ENCODE results near the gene ZNF385B.

ZNF385B gene

DNA sequence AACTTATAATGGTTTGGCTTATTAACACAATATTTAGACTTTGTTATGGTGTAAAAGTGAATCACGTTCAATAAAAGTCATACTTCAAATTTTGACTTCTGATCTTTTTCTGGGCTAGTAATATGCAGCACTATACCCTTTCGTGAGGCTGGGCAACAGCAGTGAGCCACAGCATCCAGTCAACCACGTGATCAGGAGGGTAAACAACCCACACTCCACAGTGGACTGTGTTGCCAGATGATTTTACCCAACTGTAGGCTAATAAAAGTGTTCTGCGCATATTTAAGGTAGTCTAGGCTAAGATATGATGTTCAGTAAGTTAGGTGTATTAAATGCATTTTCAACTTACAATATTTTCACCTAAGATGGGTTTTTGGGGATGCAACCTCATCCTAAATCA lies 148.6 kb downstream of the ZNF385B start:
- TF ChIP-seq, protein P1, sequence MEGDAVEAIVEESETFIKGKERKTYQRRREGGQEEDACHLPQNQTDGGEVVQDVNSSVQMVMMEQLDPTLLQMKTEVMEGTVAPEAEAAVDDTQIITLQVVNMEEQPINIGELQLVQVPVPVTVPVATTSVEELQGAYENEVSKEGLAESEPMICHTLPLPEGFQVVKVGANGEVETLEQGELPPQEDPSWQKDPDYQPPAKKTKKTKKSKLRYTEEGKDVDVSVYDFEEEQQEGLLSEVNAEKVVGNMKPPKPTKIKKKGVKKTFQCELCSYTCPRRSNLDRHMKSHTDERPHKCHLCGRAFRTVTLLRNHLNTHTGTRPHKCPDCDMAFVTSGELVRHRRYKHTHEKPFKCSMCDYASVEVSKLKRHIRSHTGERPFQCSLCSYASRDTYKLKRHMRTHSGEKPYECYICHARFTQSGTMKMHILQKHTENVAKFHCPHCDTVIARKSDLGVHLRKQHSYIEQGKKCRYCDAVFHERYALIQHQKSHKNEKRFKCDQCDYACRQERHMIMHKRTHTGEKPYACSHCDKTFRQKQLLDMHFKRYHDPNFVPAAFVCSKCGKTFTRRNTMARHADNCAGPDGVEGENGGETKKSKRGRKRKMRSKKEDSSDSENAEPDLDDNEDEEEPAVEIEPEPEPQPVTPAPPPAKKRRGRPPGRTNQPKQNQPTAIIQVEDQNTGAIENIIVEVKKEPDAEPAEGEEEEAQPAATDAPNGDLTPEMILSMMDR (IDR thresholded peaks at IDR 0.05; ENCODE audit: unreplicated experiment in 3 of 3) = no peak
- no peaks in the 10 kb centered on the region for H3K36me3 Mint-ChIP-seq (ENCODE audit: low read depth)
- H3K4me3 Mint-ChIP-seq = no peak overlapping the region
- no peaks in the 10 kb centered on the region for H3K27me3 Mint-ChIP-seq (ENCODE audit: low read depth)
- no peak overlapping the region for H3K27ac Mint-ChIP-seq
- peaks cover 4% of the 10 kb centered on the region for H3K4me1 Mint-ChIP-seq
- H3K9me3 Mint-ChIP-seq = no peaks in the 10 kb centered on the region

DNA sequence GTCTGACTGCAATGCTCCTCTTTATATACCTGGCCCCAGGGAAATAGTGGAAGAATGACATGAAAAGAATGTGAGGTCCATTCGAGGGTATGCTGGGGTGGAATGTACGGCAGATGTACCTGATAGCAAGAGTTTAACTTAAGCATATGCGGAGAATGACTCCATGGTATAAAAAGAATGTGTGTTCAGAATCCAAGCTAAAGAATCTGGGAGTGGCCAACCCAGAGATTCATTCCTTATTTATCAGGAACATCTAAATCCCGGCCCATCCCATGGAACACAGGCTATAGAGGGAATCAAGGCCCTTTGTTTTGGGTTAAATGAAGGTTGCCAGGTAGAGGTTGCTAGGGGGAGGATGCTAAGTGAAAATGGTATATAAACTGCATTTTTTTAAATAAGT lies 150.0 kb downstream of the ZNF385B start:
- no peaks in the 10 kb centered on the region for H3K9me3 Mint-ChIP-seq
- no peaks in the 10 kb centered on the region for H3K36me3 Mint-ChIP-seq (ENCODE audit: low read depth)
- TF ChIP-seq, protein P1 (IDR thresholded peaks at IDR 0.05; ENCODE audit: unreplicated experiment in 3 of 3) = no peak
- no peak overlapping the region for H3K27ac Mint-ChIP-seq
- H3K4me3 Mint-ChIP-seq = no peak overlapping the region
- H3K4me1 Mint-ChIP-seq = peaks cover 4% of the 10 kb centered on the region
- H3K27me3 Mint-ChIP-seq (ENCODE audit: low read depth) = no peaks in the 10 kb centered on the region

DNA sequence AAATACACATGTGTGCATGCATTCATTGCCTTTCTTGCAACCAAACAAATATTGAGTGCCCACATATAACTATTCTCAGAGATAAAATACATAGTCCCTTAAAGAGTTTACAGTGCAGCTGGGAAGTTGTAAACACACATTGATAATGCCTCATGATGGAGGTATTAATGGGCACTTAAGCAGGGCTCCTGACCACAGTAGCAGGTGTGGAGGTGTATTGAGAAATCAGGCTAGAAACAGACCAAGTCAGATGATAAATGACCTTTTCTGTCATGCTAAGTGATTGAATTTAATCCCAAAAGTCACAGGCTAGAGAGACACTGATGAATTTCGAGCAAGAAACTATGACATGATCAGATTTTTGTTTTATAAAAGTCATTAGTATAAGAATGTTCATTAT lies 157.7 kb downstream of the ZNF385B start:
- no peaks in the 10 kb centered on the region for H3K36me3 Mint-ChIP-seq (ENCODE audit: low read depth)
- H3K9me3 Mint-ChIP-seq = no peaks in the 10 kb centered on the region
- TF ChIP-seq, protein P1 (IDR thresholded peaks at IDR 0.05; ENCODE audit: unreplicated experiment in 3 of 3) = no peak
- H3K4me3 Mint-ChIP-seq = no peak overlapping the region
- H3K4me1 Mint-ChIP-seq = no peaks in the 10 kb centered on the region
- H3K27ac Mint-ChIP-seq = no peak overlapping the region
- H3K27me3 Mint-ChIP-seq (ENCODE audit: low read depth) = no peaks in the 10 kb centered on the region

DNA sequence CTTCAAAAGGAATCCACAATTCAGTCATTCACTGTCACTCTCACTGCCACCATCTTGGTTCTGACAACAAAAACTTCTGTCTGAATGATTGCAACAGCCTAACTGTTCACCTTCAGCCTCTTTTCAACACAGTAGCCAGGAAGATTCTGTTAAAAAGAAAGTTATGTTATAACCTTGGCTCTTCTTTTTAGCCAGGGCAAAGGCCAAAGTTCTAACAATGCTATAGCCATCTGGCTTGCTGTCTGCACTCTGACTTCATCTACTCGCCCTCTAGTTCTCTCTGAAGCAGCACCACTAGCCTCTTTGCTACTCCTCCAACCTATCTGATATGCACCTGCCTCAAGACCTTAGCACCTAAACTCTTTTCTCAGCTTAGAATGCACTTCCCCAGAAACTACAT lies 158.5 kb downstream of the ZNF385B start:
- H3K27ac Mint-ChIP-seq = no peak overlapping the region
- H3K27me3 Mint-ChIP-seq (ENCODE audit: low read depth) = no peaks in the 10 kb centered on the region
- TF ChIP-seq, protein P1 (IDR thresholded peaks at IDR 0.05; ENCODE audit: unreplicated experiment in 3 of 3) = no peak

DNA sequence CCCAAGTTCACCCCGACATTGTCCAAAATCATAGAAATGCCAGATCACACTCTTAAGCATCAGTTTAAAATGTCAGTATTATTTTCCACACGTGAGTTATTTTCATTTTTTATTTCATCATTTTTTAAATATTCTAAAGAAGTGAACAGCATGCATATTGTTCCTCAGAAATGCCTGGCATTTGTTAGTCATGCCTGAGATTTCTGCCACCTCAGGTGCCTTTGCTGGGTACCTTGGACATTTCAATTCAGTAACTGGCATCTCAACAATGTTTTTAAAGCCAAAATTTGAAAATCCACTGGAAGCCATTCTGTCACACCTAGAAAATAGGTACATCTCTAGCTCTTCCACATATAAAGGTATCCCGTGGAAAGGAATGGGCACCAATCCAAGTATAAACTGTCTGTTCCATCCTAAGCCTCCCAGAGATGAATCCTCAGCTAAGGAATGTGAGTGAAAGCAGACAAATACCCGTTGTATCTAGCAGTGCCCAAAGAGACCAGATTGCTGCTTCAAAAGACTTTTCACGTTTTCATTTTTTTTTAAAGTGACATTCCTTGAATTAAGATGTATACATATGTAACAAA lies 159.8 kb downstream of the ZNF385B start:
- Mint-ChIP-seq H3K27ac (no peak overlapping the region), H3K4me1 (no peaks in the 10 kb centered on the region), H3K9me3 (no peaks in the 10 kb centered on the region), H3K27me3 (ENCODE audit: low read depth) (no peaks in the 10 kb centered on the region), H3K36me3 (ENCODE audit: low read depth) (no peaks in the 10 kb centered on the region), H3K4me3 (no peak overlapping the region)
- TF ChIP-seq, protein P1 (IDR thresholded peaks at IDR 0.05; ENCODE audit: unreplicated experiment in 3 of 3) = no peak

More for the DNA sequence above, 158.5 kb downstream of the ZNF385B start:
- no peaks in the 10 kb centered on the region for H3K36me3 Mint-ChIP-seq (ENCODE audit: low read depth)
- no peaks in the 10 kb centered on the region for H3K4me1 Mint-ChIP-seq
- H3K9me3 Mint-ChIP-seq = no peaks in the 10 kb centered on the region
- no peak overlapping the region for H3K4me3 Mint-ChIP-seq

DNA sequence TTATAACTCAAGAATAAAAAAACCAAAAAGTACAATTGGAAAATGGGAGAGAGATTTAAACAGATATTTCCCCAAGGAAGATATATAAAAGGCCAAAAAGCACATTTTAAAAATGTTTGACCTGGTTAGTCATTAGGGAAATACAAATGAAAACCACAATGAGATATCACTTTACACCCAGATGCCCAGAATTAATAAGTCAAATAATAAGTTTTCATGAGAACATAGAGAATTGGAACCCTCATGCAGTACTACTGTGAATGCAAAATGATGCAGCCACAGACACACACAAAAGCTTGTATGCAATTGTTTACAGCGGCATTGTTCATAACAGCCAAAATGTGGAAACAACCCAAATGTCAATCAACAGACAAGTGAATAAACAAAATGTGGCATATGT lies 165.9 kb downstream of the ZNF385B start:
- TF ChIP-seq, protein P1 (IDR thresholded peaks at IDR 0.05; ENCODE audit: unreplicated experiment in 3 of 3) = no peak
- no peaks in the 10 kb centered on the region for H3K36me3 Mint-ChIP-seq (ENCODE audit: low read depth)

More for the DNA sequence above, 165.9 kb downstream of the ZNF385B start:
- H3K27me3 Mint-ChIP-seq (ENCODE audit: low read depth) = no peaks in the 10 kb centered on the region
- no peaks in the 10 kb centered on the region for H3K4me1 Mint-ChIP-seq
- no peak overlapping the region for H3K4me3 Mint-ChIP-seq
- no peaks in the 10 kb centered on the region for H3K9me3 Mint-ChIP-seq
- no peak overlapping the region for H3K27ac Mint-ChIP-seq
